ENCODE results near the gene ZNF750. TPM values are rescaled to one million over a fixed set of nuclear protein-coding genes. Genes with fewer than 3 reads are reported as not detected.

Gene ZNF750
- total and polyA plus RNA-seq, 2 of the 13 experiments (the other 11 are each of a cell fraction or from before 2014, with no cell fraction given) = not detected

DNA sequence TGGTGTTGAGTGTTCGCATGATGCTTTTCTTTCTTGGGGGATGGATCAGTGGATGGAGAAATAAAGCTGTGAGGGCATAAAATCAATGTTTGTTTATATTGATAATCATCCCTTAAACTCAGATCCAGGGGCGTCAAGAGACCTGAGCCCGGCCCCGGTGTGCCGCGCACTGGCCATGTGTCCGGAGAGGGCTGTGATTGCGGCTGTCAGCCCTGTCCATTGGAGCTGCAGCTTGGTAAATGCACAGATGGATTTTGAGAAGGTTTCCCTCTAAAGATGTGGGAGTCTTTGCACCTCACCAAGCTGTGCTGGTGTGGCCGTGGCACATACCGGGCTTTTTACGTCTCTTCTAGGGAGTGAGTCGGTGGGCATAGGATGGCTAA lies 21.6 kb upstream of the ZNF750 start:
- H3K27me3 ChIP-seq (ENCODE audit: control insufficient read depth in 1 of 2, insufficient read depth in 2 of 2, low read length in 2 of 2) = no peaks in the 10 kb centered on the region
- no peaks in the 10 kb centered on the region for H4K20me1 ChIP-seq (ENCODE audit: insufficient read depth, low read length)
- H3K79me2 ChIP-seq (ENCODE audit: insufficient read depth, low read length) = no peaks in the 10 kb centered on the region
- WGBS (ENCODE audit: low lambda C conversion rate) = 96% methylated on average over 12 of the region's 12 CpGs
- no peak for DNase-seq (ENCODE audit: low spot score)
- peaks cover 17% of the 10 kb centered on the region for H3K4me1 ChIP-seq (ENCODE audit: insufficient read depth, low read length)
- FAIRE-seq = no peak
- in situ Hi-C loops (cut with HindIII; ENCODE audit: extremely low pct_ligation_motif_present, low pct_unique_long_range_greater_than_20kb) = no loop called here
- ChIA-PET POLR2A (no interaction called here), CTCF (ENCODE audit: low intra/inter-chr PET ratio, low total read pairs) (no interaction called here)
- no peaks in the 10 kb centered on the region for H3K36me3 ChIP-seq (replicated peaks in 1 of 2; ENCODE audit: control insufficient read depth in 1 of 2, insufficient read depth in 2 of 2, low read length in 2 of 2)
- TF ChIP-seq NKX3-1 (CRISPR knock-in tag; IDR thresholded peaks at IDR 0.05) = no peak
- no peak for TF ChIP-seq HDAC6 (IDR thresholded peaks at IDR 0.05; ENCODE audit: low read depth, low read length)
- TF ChIP-seq, protein P1, sequence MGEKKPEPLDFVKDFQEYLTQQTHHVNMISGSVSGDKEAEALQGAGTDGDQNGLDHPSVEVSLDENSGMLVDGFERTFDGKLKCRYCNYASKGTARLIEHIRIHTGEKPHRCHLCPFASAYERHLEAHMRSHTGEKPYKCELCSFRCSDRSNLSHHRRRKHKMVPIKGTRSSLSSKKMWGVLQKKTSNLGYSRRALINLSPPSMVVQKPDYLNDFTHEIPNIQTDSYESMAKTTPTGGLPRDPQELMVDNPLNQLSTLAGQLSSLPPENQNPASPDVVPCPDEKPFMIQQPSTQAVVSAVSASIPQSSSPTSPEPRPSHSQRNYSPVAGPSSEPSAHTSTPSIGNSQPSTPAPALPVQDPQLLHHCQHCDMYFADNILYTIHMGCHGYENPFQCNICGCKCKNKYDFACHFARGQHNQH (CRISPR knock-in tag; IDR thresholded peaks at IDR 0.05) = no peak
- no peak for TF ChIP-seq ZNF207 (IDR thresholded peaks at IDR 0.05; ENCODE audit: borderline replicate concordance)
- no peak for TF ChIP-seq HDAC2 (CRISPR knock-in tag; IDR thresholded peaks at IDR 0.05)
- H2AFZ ChIP-seq (ENCODE audit: low read length) = no peak overlapping the region
- BruUV-seq (replicated peaks) = no TSS peak
- no peak for ATAC-seq
- no peak overlapping the region for H3K4me3 ChIP-seq (replicated peaks in 1 of 3; ENCODE audit: insufficient read depth in 1 of 3, low read depth in 2 of 3, low read length in 3 of 3)
- H3K9me3 ChIP-seq (ENCODE audit: low read length) = no peaks in the 10 kb centered on the region
- no peak overlapping the region for H3K9ac ChIP-seq (ENCODE audit: insufficient read depth, low read depth, low read length)
- no peak overlapping the region for H3K4me2 ChIP-seq (ENCODE audit: low read depth, low read length)
- intact Hi-C loops (cut with micrococcal nuclease; ENCODE audit: unreplicated experiment) = no loop called here
- H3K27ac ChIP-seq (ENCODE audit: extremely low read length, insufficient read depth, low read length) = no peak overlapping the region

GRCh38 chr17:82860606-82861392 lies 21.0 kb upstream of the ZNF750 start:
- intact Hi-C loops (cut with micrococcal nuclease; ENCODE audit: unreplicated experiment) = no loop called here
- TF ChIP-seq SP4 (CRISPR knock-in tag; IDR thresholded peaks at IDR 0.05) (no peak), AGO2 (optimal IDR thresholded peaks at IDR 0.05; ENCODE audit: low read depth, low read length) (peak; percentile 24)

More at GRCh38 chr17:82860606-82861392, 21.0 kb upstream of the ZNF750 start:
- CTCF ChIA-PET (ENCODE audit: low intra/inter-chr PET ratio, low total read pairs) = no interaction called here
- no peak overlapping the region for H3K4me3 ChIP-seq (replicated peaks in 1 of 3; ENCODE audit: insufficient read depth in 1 of 3, low read depth in 2 of 3, low read length in 3 of 3)
- H3K4me1 ChIP-seq (ENCODE audit: insufficient read depth, low read length) = peaks cover 17% of the 10 kb centered on the region
- H3K27me3 ChIP-seq (ENCODE audit: control insufficient read depth in 1 of 2, insufficient read depth in 2 of 2, low read length in 2 of 2) = no peaks in the 10 kb centered on the region
- POLR2A ChIA-PET = no interaction called here
- no peaks in the 10 kb centered on the region for H3K9me3 ChIP-seq (ENCODE audit: low read length)
- H3K9ac ChIP-seq (ENCODE audit: insufficient read depth, low read depth, low read length) = no peak overlapping the region
- H2AFZ ChIP-seq (ENCODE audit: low read length) = no peak overlapping the region
- in situ Hi-C loops (cut with HindIII; ENCODE audit: extremely low pct_ligation_motif_present, low pct_unique_long_range_greater_than_20kb) = no loop called here
- H3K79me2 ChIP-seq (ENCODE audit: insufficient read depth, low read length) = no peaks in the 10 kb centered on the region
- H3K27ac ChIP-seq (ENCODE audit: extremely low read length, insufficient read depth, low read length) = no peak overlapping the region
- H3K36me3 ChIP-seq (replicated peaks in 1 of 2; ENCODE audit: control insufficient read depth in 1 of 2, insufficient read depth in 2 of 2, low read length in 2 of 2) = no peaks in the 10 kb centered on the region
- no TSS peak for BruUV-seq (replicated peaks)
- ATAC-seq (no peak), DNase-seq (ENCODE audit: low spot score) (no peak), FAIRE-seq (no peak)
- 93% methylated on average over 33 of the region's 42 CpGs for WGBS (ENCODE audit: low lambda C conversion rate)
- H4K20me1 ChIP-seq (ENCODE audit: insufficient read depth, low read length) = no peaks in the 10 kb centered on the region
- no peak overlapping the region for H3K4me2 ChIP-seq (ENCODE audit: low read depth, low read length)
